ENCODE measurements around the gene PADI2. TPM values are rescaled to one million over a fixed set of nuclear protein-coding genes. Genes with fewer than 3 reads are reported as not detected.
"Not testable (repeated sequence)": the region's sequence is repeated elsewhere in the genome, so short reads cannot be mapped to it uniquely, and the experiment has no call there.

PADI2 gene
- total RNA-seq, 1 experiment from 2014 or later, result 0.10 TPM

GRCh38 chr1:17067069-17067426 is 52.2 kb downstream of the PADI2 start:
- in situ Hi-C loops (cut with HindIII; ENCODE audit: low sequenced_read_pairs), result no loop called here
- DNase-seq (ENCODE audit: low spot score), result no peak

- in situ Hi-C loops (cut with HindIII; ENCODE audit: low sequenced_read_pairs), result no loop called here
- DNase-seq (ENCODE audit: low spot score), result no peak
Observed at GRCh38 chr1:17066361-17067068, 52.7 kb downstream of the PADI2 start.

GRCh38 chr1:17065666-17066065 is 53.6 kb downstream of the PADI2 start:
- DNase-seq (ENCODE audit: low spot score), result no peak
- in situ Hi-C loops (cut with HindIII; ENCODE audit: low sequenced_read_pairs), result no loop called here

DNA sequence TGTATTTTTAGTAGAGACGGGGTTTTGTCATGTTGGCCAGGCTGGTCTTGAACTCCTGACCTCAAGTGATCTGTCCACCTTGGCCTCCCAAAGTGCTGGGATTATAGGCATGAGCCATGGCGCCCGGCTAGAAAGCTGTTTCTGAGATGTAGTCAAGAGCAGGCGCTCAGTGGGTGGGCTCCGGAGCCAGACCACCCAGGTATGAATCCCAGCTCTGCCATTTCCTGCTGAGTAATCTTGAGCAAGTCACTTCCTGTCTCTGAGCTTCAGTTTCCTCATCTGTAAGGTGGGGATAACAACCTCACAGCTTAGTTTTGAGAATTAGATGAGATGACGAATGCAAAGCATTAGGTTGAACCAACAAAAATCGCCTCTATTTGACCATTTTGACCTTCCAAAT is 56.5 kb downstream of the PADI2 start:
- DNase-seq (ENCODE audit: low spot score); in situ Hi-C loops (cut with HindIII; ENCODE audit: low sequenced_read_pairs): not testable (repeated sequence)

- in situ Hi-C loops (cut with HindIII; ENCODE audit: low sequenced_read_pairs), result no loop called here
- no peak for DNase-seq (ENCODE audit: low spot score)
Observed at GRCh38 chr1:17061892-17062291, 57.4 kb downstream of the PADI2 start.

GRCh38 chr1:17061486-17061885 is 57.8 kb downstream of the PADI2 start:
- in situ Hi-C loops (cut with HindIII; ENCODE audit: low sequenced_read_pairs), result no loop called here
- DNase-seq (ENCODE audit: low spot score), result no peak

DNA sequence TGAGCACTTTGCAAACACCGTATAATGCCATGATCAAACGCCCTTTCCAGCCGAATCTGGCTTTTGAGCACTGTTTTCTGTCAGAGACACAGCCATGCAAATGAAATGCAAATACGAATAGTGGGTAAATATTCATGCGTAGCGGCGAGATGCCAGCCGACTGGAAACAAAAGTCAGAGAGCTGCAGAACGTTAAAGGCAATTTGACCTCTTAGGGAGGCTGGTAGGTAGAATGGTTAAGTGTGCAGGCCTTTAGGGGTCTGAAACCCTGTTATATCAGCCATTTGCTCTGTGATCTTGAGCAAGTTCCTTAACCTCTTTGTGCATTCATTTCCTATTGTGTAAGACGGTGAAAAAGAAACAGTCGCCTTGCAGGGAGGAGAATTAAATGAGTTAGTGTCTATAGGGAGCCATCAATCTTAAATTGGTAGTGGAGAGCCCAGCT is 58.9 kb downstream of the PADI2 start:
- no peak for DNase-seq (ENCODE audit: low spot score)

DNA sequence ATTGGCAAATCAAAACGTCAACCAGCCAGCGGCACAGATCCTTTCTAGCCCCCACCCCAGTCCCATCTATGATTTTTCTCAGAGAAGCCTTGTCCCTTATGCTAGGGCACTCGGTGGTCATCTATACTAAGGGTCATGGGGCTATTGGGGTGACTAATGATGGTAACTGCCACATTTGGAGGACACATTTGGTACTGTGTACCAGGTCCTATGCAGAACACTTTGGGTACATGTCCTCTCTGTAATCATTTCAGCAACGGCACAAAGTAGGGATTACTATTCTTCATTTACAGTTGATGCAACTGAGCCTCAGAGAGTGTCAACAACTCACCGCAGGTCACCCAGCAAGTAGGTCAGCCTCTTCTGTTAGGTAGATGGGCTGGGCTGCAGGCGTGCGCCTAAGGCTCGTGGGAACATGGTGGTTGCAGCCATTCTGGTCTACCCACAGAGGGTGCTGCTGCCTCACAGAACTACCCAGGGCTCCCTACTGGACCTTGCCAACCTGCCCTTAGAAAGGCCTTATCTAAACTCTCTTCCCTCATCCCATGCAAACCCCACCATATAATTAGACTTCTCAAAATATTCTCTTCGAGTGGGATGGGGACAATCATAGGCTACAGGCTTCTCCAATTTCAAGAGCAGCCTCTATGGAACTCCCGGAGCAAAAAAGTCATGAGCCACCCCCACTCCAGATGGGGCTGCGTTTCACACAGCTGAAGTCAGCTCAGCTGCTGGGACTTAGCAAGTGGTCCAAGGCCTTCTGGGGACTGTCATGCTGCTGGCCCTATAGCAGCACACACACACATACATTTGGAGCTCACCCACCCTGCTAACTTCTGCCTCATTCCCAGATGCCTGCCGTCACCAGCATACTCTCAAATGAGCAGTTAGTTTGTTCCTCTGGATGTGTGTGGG is 59.6 kb downstream of the PADI2 start:
- peak; percentile 86 for DNase-seq (ENCODE audit: low spot score)
- in situ Hi-C loops (cut with HindIII; ENCODE audit: low sequenced_read_pairs), result no loop called here

More for the DNA sequence above, 58.9 kb downstream of the PADI2 start:
- in situ Hi-C loops (cut with HindIII; ENCODE audit: low sequenced_read_pairs), result no loop called here

- no peak for DNase-seq (ENCODE audit: low spot score)
- in situ Hi-C loops (cut with HindIII; ENCODE audit: low sequenced_read_pairs), result no loop called here
Observed at GRCh38 chr1:17056551-17056950, 62.7 kb downstream of the PADI2 start.

- no peak for DNase-seq (ENCODE audit: low spot score)
- in situ Hi-C loops (cut with HindIII; ENCODE audit: low sequenced_read_pairs), result no loop called here
Observed at GRCh38 chr1:17055801-17056200, 63.5 kb downstream of the PADI2 start.

DNA sequence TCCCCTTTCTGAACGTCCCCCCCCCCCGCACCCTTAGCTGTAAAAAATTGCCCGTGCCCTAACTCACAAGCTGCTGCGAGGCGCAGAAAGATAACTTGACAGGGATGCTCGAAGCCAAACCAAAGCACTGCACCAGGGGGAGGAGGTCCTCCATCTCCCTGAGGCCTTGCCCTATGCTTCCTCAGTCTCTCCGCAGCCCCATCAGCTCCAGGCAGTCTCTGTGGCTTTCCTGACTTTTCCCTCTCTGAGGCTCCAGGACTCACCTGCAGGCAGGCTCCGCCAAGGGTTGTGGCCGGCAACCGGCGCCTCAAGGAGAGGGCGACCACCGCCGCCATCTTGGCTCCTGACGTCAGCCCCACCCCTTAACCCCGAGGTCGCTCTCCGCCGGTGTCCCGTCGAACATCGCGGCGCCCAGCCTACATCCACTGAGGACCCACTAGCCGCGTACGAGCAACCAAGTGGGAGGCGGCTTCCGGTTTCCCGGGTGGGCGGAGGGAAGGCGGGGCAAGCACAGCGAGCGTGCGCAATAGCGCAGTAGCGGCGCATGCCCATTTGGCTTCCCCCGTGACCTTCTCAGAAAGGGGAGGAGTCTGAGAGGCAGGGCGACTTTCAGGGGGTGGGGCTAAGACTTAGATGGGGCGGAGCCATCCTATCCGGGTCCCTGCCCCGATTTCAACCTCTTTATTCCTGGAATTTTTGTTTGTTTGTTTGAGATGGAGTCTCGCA is 65.4 kb downstream of the PADI2 start, which contains the start of gene SDHB:
Gene SDHB (minus strand): TSS at position 348 of the 726 bp plus-strand sequence. CDS start 13 bp downstream, at position 335.
- peak; percentile 98 for DNase-seq (ENCODE audit: low spot score)
- in situ Hi-C loops (cut with HindIII; ENCODE audit: low sequenced_read_pairs), result no loop called here

DNA sequence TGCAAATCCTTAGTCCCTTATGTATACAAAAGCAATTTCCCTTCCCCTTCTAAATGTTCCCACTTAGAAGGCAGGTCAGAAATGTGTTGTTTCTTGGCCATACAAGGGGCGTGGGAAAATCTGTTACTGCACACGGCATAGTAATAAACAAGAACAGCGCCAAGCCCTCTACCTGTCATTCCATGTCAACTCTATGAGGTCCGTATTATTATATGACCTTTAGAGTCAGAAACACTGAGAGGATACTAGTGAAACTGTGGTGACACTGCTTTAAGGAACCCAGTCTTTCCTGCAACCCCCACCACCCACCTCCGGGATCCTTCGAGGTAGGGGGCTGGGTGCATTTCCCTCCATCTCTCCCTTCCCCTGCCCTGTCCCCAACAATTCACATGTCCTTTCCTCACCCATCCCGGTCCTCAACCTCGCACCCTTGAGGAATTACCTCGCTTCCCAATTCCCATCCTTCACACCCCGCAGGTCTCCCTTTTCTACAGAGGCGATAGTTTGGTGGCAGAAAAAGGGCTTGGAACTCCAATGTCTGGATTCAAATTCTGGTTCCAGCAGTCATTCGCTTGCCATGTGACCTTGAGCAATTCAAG is 66.1 kb downstream of the PADI2 start:
- in situ Hi-C loops (cut with HindIII; ENCODE audit: low sequenced_read_pairs), result no loop called here

DNA sequence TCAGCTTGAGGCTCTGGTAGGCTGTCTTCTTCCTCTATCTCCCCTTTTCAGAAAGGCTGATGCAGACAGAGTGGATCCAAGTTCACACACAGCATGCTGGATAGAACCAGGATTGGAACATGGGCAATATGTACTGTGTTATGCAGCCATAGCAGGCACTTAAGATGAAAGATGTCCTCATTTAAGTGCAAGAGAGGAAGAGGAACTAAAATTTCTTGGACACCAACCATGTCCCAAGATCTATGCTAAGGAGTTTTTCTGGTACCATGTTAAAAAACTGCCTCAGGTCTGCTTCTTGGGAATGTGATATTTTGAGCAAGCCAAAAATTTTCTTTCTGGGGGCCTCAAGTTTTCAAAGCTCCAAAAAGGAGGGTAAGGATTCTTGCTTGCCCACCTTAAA is 66.6 kb downstream of the PADI2 start:
- no peak for DNase-seq (ENCODE audit: low spot score)
- in situ Hi-C loops (cut with HindIII; ENCODE audit: low sequenced_read_pairs), result no loop called here

More for the DNA sequence above, 66.1 kb downstream of the PADI2 start:
- DNase-seq (ENCODE audit: low spot score), result no peak

- no peak for DNase-seq (ENCODE audit: low spot score)
- in situ Hi-C loops (cut with HindIII; ENCODE audit: low sequenced_read_pairs), result no loop called here
Observed at GRCh38 chr1:17052038-17052437, 67.2 kb downstream of the PADI2 start.

DNA sequence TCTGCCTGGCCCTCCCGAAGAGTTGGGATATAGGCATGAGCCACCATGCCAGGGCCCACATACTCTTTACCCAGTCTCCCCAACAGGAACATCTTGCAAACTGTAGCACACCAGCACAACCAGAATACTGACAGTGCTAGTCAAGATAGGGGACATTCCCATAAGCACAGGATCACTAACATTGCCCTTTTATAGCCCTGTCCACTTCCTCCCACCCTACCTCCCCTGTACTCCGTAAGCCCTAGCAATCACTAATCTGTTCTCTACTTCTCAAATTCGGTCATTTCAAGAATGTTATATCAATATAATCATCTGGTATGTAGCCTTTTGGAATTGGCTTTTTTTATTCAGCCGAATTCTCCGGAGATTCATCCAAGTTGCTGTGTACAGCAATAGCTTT is 71.3 kb downstream of the PADI2 start:
- in situ Hi-C loops (cut with HindIII; ENCODE audit: low sequenced_read_pairs), result no loop called here
- DNase-seq (ENCODE audit: low spot score), result no peak

- no peak for DNase-seq (ENCODE audit: low spot score)
- in situ Hi-C loops (cut with HindIII; ENCODE audit: low sequenced_read_pairs), result no loop called here
Observed at GRCh38 chr1:17046334-17046657, 73.0 kb downstream of the PADI2 start.

DNA sequence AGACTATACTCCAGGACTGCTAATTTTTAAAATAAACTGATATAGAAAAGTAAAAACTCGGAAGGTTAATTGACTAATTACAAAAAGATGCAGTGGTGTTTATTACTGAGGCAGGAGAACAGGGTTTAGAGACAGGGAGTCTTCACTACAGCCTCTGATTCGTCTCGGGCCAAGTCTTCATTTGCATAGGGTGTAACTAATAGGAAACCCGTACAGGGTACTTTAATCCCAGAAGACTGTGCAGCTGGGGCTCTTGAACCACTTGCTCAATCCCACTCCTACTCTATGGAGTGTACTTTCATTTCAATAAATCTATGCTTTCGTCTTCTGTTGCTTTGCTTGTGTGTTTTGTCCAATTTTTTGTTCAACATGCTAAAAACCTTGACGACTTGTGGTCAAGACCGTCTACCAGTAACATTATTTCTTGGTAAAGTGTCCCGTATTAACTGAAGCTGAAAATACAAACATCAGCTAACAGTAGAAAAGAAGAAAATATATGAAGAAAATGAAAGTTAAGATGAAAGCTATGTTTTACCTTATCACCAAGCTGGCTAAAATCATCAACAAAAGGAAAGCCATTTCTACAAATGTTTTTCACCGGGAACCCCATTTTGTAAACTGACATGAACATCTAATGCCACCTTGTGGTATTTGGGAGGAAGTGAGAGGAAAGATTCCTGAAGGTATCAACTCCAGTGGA is 73.5 kb downstream of the PADI2 start:
- in situ Hi-C loops (cut with HindIII; ENCODE audit: low sequenced_read_pairs), result no loop called here
- DNase-seq (ENCODE audit: low spot score), result peak; percentile 83

- in situ Hi-C loops (cut with HindIII; ENCODE audit: low sequenced_read_pairs), result no loop called here
- DNase-seq (ENCODE audit: low spot score), result no peak
Observed at GRCh38 chr1:17045150-17045549, 74.1 kb downstream of the PADI2 start.

GRCh38 chr1:17043676-17044075 is 75.6 kb downstream of the PADI2 start:
- in situ Hi-C loops (cut with HindIII; ENCODE audit: low sequenced_read_pairs), result loop anchor here (5.0 kb wide), 1 partner anchor 71 kb away; no protein-coding TSS in a partner anchor
- no peak for DNase-seq (ENCODE audit: low spot score)

Measured in G401 (cell line).